Thoracic aorta (tissue), 2 donors: Measurements from ENCODE around the gene EIF1AD. TPM values are rescaled to one million over a fixed set of nuclear protein-coding genes. Genes with fewer than 3 reads are reported as not detected.

Experiments used
- ATAC-seq: fragments of 150-250 bp; one replicate; pipeline ENCODE4 v1.8.0; 2017; ENCODE audit warnings: low read depth; ENCODE audit not compliant: insufficient number of reproducible peaks, low FRiP score
- DNase-seq: peaks from one replicate; pipeline ENCODE4 v3.0.0-alpha.2; 2020; ENCODE audit warnings: low spot score
- H3K27ac ChIP-seq, 2 donors: fragments of 200-600 bp; sonication (generic); 1 replicate in 1 of 2; 2 replicates in 1 of 2; pipeline ENCODE4 v1.5.1; 2016; ENCODE audit warnings: mild to moderate bottlenecking in 2 of 2, moderate library complexity in 2 of 2
- H3K27me3 ChIP-seq: fragments of 200-600 bp; sonication (generic); replicated peaks from 2 replicates; pipeline ENCODE4 v1.6.0; 2016; ENCODE audit warnings: mild to moderate bottlenecking; ENCODE audit not compliant: insufficient read depth
- H3K36me3 ChIP-seq: fragments of 200-600 bp; sonication (generic); one replicate; pipeline ENCODE4 v1.5.1; 2016
- H3K4me1 ChIP-seq, 2 donors: fragments of 200-600 bp; sonication (generic); 1 replicate in 1 of 2; 2 replicates in 1 of 2; pipeline versions ENCODE4 v1.5.1 to v1.6.0; 2016; ENCODE audit warnings: low read depth in 2 of 2, mild to moderate bottlenecking in 1 of 2; ENCODE audit not compliant: control insufficient read depth in 1 of 2
- H3K4me3 ChIP-seq: fragments of 200-600 bp; sonication (generic); 2 replicates; pipeline ENCODE4 v1.5.1; 2016; ENCODE audit warnings: mild to moderate bottlenecking
- H3K9me3 ChIP-seq: fragments of 200-600 bp; sonication (generic); 2 replicates; pipeline ENCODE4 v1.5.1; 2016
- CTCF ChIP-seq: fragments of 200-600 bp; sonication (generic); IDR thresholded peaks from one replicate; pipeline ENCODE4 v1.5.1; 2019; ENCODE audit warnings: antibody characterized with exemption
- total RNA-seq, 2 donors: library from RNA; depleted of rRNA; stranded (reverse); fragments of >200 nt; gene quantifications; one replicate each; pipeline versions ENCODE4 v1.1.0 to v1.2.3, GENCODE V29; 2016

The EIF1AD gene
- total RNA-seq, 2 donors from 2014 or later, result 20.6 to 43.5 TPM

- no peak overlapping the region for H3K4me3 ChIP-seq
- no peaks in the 10 kb centered on the region for H3K27me3 ChIP-seq
- DNase-seq, result no peak
- TF ChIP-seq CTCF, result no peak
- no peak overlapping the region for H3K27ac ChIP-seq
- no peaks in the 10 kb centered on the region for H3K36me3 ChIP-seq
- no peaks in the 10 kb centered on the region for H3K4me1 ChIP-seq
- no peak for ATAC-seq
- no peaks in the 10 kb centered on the region for H3K9me3 ChIP-seq
Measured at GRCh38 chr11:65946655-65947054, 55.3 kb downstream of the EIF1AD start.

Other genes starting within 250 kb of the EIF1AD start
- 10 to 100 TPM; 26.3 to 38.4 TPM for gene AP5B1, start 221.2 kb downstream of the EIF1AD start, total RNA-seq
- under 1 TPM in 1 of 2 donors, not detected in 1; 0.27 TPM for gene OVOL1, start 215.1 kb downstream of the EIF1AD start, total RNA-seq
- under 1 TPM in 1 of 2 donors, not detected in 1; 0.81 TPM for gene SNX32, start 168.2 kb downstream of the EIF1AD start, total RNA-seq
- gene CFL1, start 144.0 kb downstream of the EIF1AD start, total RNA-seq, result 100 to 1,000 TPM; 565 to 797 TPM
- 10 to 100 TPM; 51.8 to 62.8 TPM for gene MUS81, start 141.7 kb downstream of the EIF1AD start, total RNA-seq
- 100 to 1,000 TPM; 134 to 219 TPM for gene EFEMP2, start 129.4 kb downstream of the EIF1AD start, total RNA-seq
- gene CTSW, start 122.3 kb downstream of the EIF1AD start, total RNA-seq, result 10 to 100 TPM in 1 of 2 donors, 1 to 10 TPM in 1; 1.6 to 13.7 TPM
- gene FIBP, start 113.7 kb downstream of the EIF1AD start, total RNA-seq, result 100 to 1,000 TPM in 1 of 2 donors, 10 to 100 TPM in 1; 50.4 to 111 TPM
- 100 to 1,000 TPM in 1 of 2 donors, 10 to 100 TPM in 1; 75.8 to 100 TPM for gene CCDC85B, start 111.5 kb downstream of the EIF1AD start, total RNA-seq
- gene FOSL1, start 101.8 kb downstream of the EIF1AD start, total RNA-seq, result 100 to 1,000 TPM in 1 of 2 donors, 10 to 100 TPM in 1; 25.6 to 143 TPM
- gene C11orf68, start 83.1 kb downstream of the EIF1AD start, total RNA-seq, result 10 to 100 TPM; 16.3 to 27.9 TPM
- 10 to 100 TPM; 82.5 to 91.2 TPM for gene DRAP1, start 82.7 kb downstream of the EIF1AD start, total RNA-seq
- not detected for gene TSGA10IP, start 56.7 kb downstream of the EIF1AD start, total RNA-seq
- 10 to 100 TPM; 32.5 to 38.0 TPM for gene SART1, start 40.4 kb downstream of the EIF1AD start, total RNA-seq
- gene BANF1, start 346 bp upstream of the EIF1AD start, total RNA-seq, result 10 to 100 TPM; 22.2 to 60.0 TPM
- gene CST6, start 9.9 kb upstream of the EIF1AD start, total RNA-seq, result 10 to 100 TPM in 1 of 2 donors, 1 to 10 TPM in 1; 4.5 to 16.9 TPM
- gene CATSPER1, start 24.3 kb upstream of the EIF1AD start, total RNA-seq, result not detected
- gene GAL3ST3, start 47.0 kb upstream of the EIF1AD start, total RNA-seq, result 1 to 10 TPM in 1 of 2 donors, not detected in 1; 1.1 TPM
- 100 to 1,000 TPM; 142 TPM for gene SF3B2, start 50.2 kb upstream of the EIF1AD start, total RNA-seq
- 100 to 1,000 TPM in 1 of 2 donors, 10 to 100 TPM in 1; 82.9 to 112 TPM for gene PACS1, start 68.1 kb upstream of the EIF1AD start, total RNA-seq